A673 (cell line): Measurements from ENCODE around the gene DIS3L2. TPM values are rescaled to one million over a fixed set of nuclear protein-coding genes. Genes with fewer than 3 reads are reported as not detected.

Source experiments
- BruUV-seq: library from RNA; stranded (reverse); fragments of 400-500 nt; replicated peaks from 2 replicates; lab custom pipeline; 2021; lab: Mats Ljungman, UMichigan
- CTCF ChIA-PET: fragments of 300-600 bp; sonication (Branson Sonifier 250); formaldehyde crosslinking; loops from one replicate; lab custom pipeline; 2022; ENCODE audit warnings: antibody characterized with exemption; lab: Charles Lee
- POLR2A ChIA-PET: fragments of 300-600 bp; sonication (Branson Sonifier 250); formaldehyde crosslinking; loops from one replicate; lab custom pipeline; 2022; ENCODE audit warnings: antibody characterized with exemption; ENCODE audit not compliant: low non-redundant PET; lab: Charles Lee
- DNase-seq: peaks from one replicate; pipeline ENCODE4 v3.0.0-alpha.2; 2015; ENCODE audit warnings: low spot score
- H3K27ac ChIP-seq: fragments of 200-600 bp; sonication (generic); 2 replicates; pipeline ENCODE4 v1.5.1; 2016; ENCODE audit warnings: mixed run types, low read depth, mild to moderate bottlenecking, mixed read lengths, antibody characterized with exemption, low read length; ENCODE audit not compliant: poor library complexity, severe bottlenecking
- H3K27me3 ChIP-seq: fragments of 200-600 bp; sonication (generic); replicated peaks from 2 replicates; pipeline ENCODE4 v1.6.1; 2017; ENCODE audit warnings: mixed run types, low read depth, mild to moderate bottlenecking, mixed read lengths, antibody characterized with exemption, low read length; ENCODE audit not compliant: insufficient read depth, poor library complexity
- H3K36me3 ChIP-seq: fragments of 200-600 bp; sonication (generic); 2 replicates; pipeline ENCODE4 v1.6.1; 2016; ENCODE audit warnings: mixed run types, mild to moderate bottlenecking, mixed read lengths, antibody characterized with exemption, low read length; ENCODE audit not compliant: insufficient read depth, poor library complexity, severe bottlenecking
- H3K4me1 ChIP-seq: fragments of 200-600 bp; sonication (generic); 2 replicates; pipeline ENCODE4 v1.6.1; 2017; ENCODE audit warnings: mixed run types, mild to moderate bottlenecking, mixed read lengths, antibody characterized with exemption, low read length; ENCODE audit not compliant: insufficient read depth, poor library complexity, severe bottlenecking
- H3K4me3 ChIP-seq: fragments of 200-600 bp; sonication (generic); 2 replicates; pipeline ENCODE4 v1.5.1; 2016; ENCODE audit warnings: low read depth, mixed run types, mild to moderate bottlenecking, mixed read lengths, low read length; ENCODE audit not compliant: poor library complexity, severe bottlenecking
- H3K9me3 ChIP-seq: fragments of 200-600 bp; sonication (generic); 2 replicates; pipeline ENCODE4 v1.6.1; 2016; ENCODE audit warnings: mixed run types, low read depth, mild to moderate bottlenecking, mixed read lengths, antibody characterized with exemption, low read length; ENCODE audit not compliant: poor library complexity, severe bottlenecking
- CTCF ChIP-seq: fragments of 300-800, 200-600 bp; sonication (generic); conservative IDR thresholded peaks from 2 replicates; pipeline ENCODE4 v1.5.1; 2017; ENCODE audit warnings: low read depth, mild to moderate bottlenecking, antibody characterized with exemption, low read length, moderate library complexity, mixed read lengths
- EZH2 ChIP-seq: fragments of 200-600 bp; sonication (generic); IDR thresholded peaks from 2 replicates; pipeline ENCODE4 v1.6.1; 2017; ENCODE audit warnings: borderline replicate concordance, low read depth, mild to moderate bottlenecking, mixed read lengths, antibody characterized with exemption, low read length; ENCODE audit not compliant: poor library complexity, severe bottlenecking
- intact Hi-C: fragments of 100-400 bp; cut with micrococcal nuclease; formaldehyde crosslinking; loops from one replicate; pipeline ENCODE4 v1.10.0; 2022; ENCODE audit not compliant: unreplicated experiment
- total RNA-seq: library from RNA; stranded (reverse); gene quantifications from 2 replicates; pipeline ENCODE4 v1.2.3, GENCODE V29; 2021

Gene DIS3L2
- total RNA-seq, 1 experiment from 2014 or later, result 38.7 TPM

- POLR2A ChIA-PET, result no interaction called here
- TF ChIP-seq CTCF (no peak), EZH2 (no peak)
- intact Hi-C loops, result no loop called here
- H3K4me3 ChIP-seq, result no peak overlapping the region
- no TSS peak for BruUV-seq
- H3K9me3 ChIP-seq, result no peaks in the 10 kb centered on the region
- no peaks in the 10 kb centered on the region for H3K36me3 ChIP-seq
- no peak overlapping the region for H3K27ac ChIP-seq
- H3K27me3 ChIP-seq, result no peaks in the 10 kb centered on the region
- H3K4me1 ChIP-seq, result no peaks in the 10 kb centered on the region
- CTCF ChIA-PET, result no interaction called here
- DNase-seq, result no peak
Measured at GRCh38 chr2:232210306-232210705, 248.8 kb downstream of the DIS3L2 start.

GRCh38 chr2:232211743-232212686 is 250.5 kb downstream of the DIS3L2 start:
- no peaks in the 10 kb centered on the region for H3K27me3 ChIP-seq
- TF ChIP-seq CTCF (no peak), EZH2 (no peak)
- DNase-seq, result no peak
- no peaks in the 10 kb centered on the region for H3K4me1 ChIP-seq
- H3K27ac ChIP-seq, result no peak overlapping the region
- intact Hi-C loops, result no loop called here
- no TSS peak for BruUV-seq
- ChIA-PET CTCF (no interaction called here), POLR2A (no interaction called here)
- no peaks in the 10 kb centered on the region for H3K36me3 ChIP-seq
- no peak overlapping the region for H3K4me3 ChIP-seq
- no peaks in the 10 kb centered on the region for H3K9me3 ChIP-seq

GRCh38 chr2:232213176-232213575 is 251.7 kb downstream of the DIS3L2 start:
- no peaks in the 10 kb centered on the region for H3K4me1 ChIP-seq
- H3K9me3 ChIP-seq, result no peaks in the 10 kb centered on the region
- H3K36me3 ChIP-seq, result no peaks in the 10 kb centered on the region
- no peaks in the 10 kb centered on the region for H3K27me3 ChIP-seq
- intact Hi-C loops, result no loop called here
- no peak for DNase-seq
- ChIA-PET POLR2A (no interaction called here), CTCF (no interaction called here)
- BruUV-seq, result no TSS peak
- TF ChIP-seq EZH2, result no peak
- TF ChIP-seq CTCF, result no peak
- no peak overlapping the region for H3K4me3 ChIP-seq
- H3K27ac ChIP-seq, result no peak overlapping the region
